Measurements from ENCODE around the gene BIRC6.

Gene BIRC6

GRCh38 chr2:32663864-32664263, 307.0 kb downstream of the BIRC6 start:
- POLR2A ChIA-PET, result no interaction called here
- no peak for DNase-seq (ENCODE audit: extremely low spot score)

GRCh38 chr2:32666704-32667103, 309.9 kb downstream of the BIRC6 start:
- CTCF ChIA-PET, result interaction anchor here (1.0 kb wide), 1 partner anchor 11 kb away, joined by 3 read pairs; no protein-coding TSS in a partner anchor

More at GRCh38 chr2:32663864-32664263, 307.0 kb downstream of the BIRC6 start:
- no peak for TF ChIP-seq CTCF (IDR thresholded peaks at IDR 0.05; ENCODE audit: control extremely low read depth, extremely low read depth, low read depth, missing control alignments)
- CTCF ChIA-PET, result no interaction called here

GRCh38 chr2:32668254-32668653, 311.4 kb downstream of the BIRC6 start:
- no peak for TF ChIP-seq CTCF (IDR thresholded peaks at IDR 0.05; ENCODE audit: control extremely low read depth, extremely low read depth, low read depth, missing control alignments)
- POLR2A ChIA-PET, result no interaction called here
- DNase-seq (ENCODE audit: extremely low spot score), result no peak
- CTCF ChIA-PET, result no interaction called here

More at GRCh38 chr2:32666704-32667103, 309.9 kb downstream of the BIRC6 start:
- TF ChIP-seq CTCF (IDR thresholded peaks at IDR 0.05; ENCODE audit: control extremely low read depth, extremely low read depth, low read depth, missing control alignments), result no peak
- DNase-seq (ENCODE audit: extremely low spot score), result no peak
- POLR2A ChIA-PET, result no interaction called here
